ENCODE data around the gene NPEPL1.
A peak's percentile ranks its signal among the peaks of the same experiment; 100 is the strongest.

NPEPL1 gene

DNA sequence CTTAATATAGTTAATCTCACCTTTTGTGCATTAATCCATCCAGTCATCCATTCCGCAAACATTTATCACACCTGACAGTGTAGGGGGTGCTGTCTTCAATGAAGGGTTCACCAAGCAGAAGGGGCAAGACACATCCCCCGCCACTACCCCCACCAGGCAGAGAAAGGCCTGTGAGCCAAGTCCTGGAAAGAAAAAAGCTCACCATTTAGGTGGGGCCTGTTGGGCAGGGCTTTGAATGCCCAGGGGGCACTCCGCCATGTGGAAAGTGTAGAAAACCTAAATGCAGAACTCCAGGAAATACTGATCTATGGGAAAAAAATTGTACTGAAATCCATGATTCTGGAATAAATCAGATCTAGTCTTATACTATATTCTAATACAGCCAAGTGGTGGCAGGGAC lies 46.3 kb upstream of the NPEPL1 start:
- Histone ChIP-seq H3K4me3 (ENCODE audit: low read depth, low read length, poor library complexity, severe bottlenecking) (no peak overlapping the region), H2AFZ (ENCODE audit: low read length) (no peak overlapping the region), H4K20me1 (ENCODE audit: insufficient read depth, low read length) (no peaks in the 10 kb centered on the region), H3K27me3 (ENCODE audit: insufficient read depth, low read length) (no peaks in the 10 kb centered on the region), H3K27ac (ENCODE audit: low read depth, low read length, poor library complexity, severe bottlenecking) (no peak overlapping the region), H3K9me3 (ENCODE audit: low read length) (no peaks in the 10 kb centered on the region), H3K9me2 (ENCODE audit: low read depth, low read length) (no peaks in the 10 kb centered on the region), H3K79me2 (ENCODE audit: insufficient read depth, low read length) (no peaks in the 10 kb centered on the region), H3K4me2 (ENCODE audit: low read length) (no peak overlapping the region), H3K36me3 (ENCODE audit: insufficient read depth, low read length) (no peaks in the 10 kb centered on the region), H3F3A (ENCODE audit: insufficient read depth, low read length) (no peaks in the 10 kb centered on the region), H3K9ac (ENCODE audit: low read length) (no peak overlapping the region), H3K4me1 (ENCODE audit: insufficient read depth, low read length, severe bottlenecking) (peaks cover 6% of the 10 kb centered on the region)
- TF ChIP-seq, protein P1, sequence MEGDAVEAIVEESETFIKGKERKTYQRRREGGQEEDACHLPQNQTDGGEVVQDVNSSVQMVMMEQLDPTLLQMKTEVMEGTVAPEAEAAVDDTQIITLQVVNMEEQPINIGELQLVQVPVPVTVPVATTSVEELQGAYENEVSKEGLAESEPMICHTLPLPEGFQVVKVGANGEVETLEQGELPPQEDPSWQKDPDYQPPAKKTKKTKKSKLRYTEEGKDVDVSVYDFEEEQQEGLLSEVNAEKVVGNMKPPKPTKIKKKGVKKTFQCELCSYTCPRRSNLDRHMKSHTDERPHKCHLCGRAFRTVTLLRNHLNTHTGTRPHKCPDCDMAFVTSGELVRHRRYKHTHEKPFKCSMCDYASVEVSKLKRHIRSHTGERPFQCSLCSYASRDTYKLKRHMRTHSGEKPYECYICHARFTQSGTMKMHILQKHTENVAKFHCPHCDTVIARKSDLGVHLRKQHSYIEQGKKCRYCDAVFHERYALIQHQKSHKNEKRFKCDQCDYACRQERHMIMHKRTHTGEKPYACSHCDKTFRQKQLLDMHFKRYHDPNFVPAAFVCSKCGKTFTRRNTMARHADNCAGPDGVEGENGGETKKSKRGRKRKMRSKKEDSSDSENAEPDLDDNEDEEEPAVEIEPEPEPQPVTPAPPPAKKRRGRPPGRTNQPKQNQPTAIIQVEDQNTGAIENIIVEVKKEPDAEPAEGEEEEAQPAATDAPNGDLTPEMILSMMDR (IDR thresholded peaks at IDR 0.05; ENCODE audit: low read length): no peak
- TF ChIP-seq EZH2 (IDR thresholded peaks at IDR 0.05; ENCODE audit: borderline replicate concordance, low read length): no peak

DNA sequence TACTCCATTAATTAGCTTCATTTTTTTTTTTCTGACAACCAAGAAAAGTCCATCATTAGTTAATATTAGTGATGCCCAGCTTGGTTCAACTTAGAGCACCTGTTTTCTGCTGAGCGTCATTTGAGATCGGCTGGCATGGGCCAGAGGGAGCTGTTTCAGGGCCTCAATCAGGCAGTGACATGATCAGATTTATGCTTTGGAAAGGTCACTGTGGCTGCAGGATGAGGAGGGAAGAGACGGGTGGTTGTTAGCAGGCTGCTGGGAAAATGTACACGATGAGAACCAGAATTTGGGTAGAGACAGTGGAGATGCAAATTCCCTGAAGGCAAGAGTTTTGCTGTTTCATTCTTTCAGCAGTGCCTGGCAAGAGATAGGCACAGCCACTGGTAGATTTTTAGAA lies 45.9 kb upstream of the NPEPL1 start:
- no peak overlapping the region for H3K4me2 ChIP-seq (ENCODE audit: low read length)
- H3K79me2 ChIP-seq (ENCODE audit: insufficient read depth, low read length): peaks cover 4% of the 10 kb centered on the region

DNA sequence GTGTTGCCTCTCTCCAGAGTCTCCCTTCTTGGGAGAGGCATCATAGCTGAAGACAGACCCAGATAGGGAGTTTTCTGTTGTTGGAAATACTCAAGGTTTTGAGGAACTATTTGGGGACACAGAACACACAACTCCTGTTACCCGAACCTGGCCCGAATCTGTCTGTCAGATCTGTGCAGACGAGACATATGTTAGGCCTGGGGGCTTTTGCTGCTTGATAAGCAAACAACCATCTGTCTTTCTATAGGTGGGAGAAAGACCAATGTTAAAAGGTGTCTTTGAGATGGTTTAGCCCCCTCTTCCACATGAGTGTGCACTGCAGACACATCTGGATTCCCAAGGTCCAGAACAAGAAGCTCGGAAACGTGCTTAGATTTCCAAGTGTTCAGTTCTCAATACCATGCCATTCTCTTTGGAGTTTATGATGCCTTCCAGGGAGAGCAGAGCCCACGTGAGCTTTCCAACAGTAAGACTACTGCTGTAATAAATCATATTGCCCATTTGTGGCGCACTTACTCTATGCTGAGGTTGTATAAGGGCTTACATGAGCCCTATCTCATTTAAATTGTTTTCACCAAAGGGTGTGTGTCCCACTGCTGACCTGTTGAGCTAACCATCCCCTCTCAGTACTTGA lies 45.3 kb upstream of the NPEPL1 start:
- no peaks in the 10 kb centered on the region for H4K20me1 ChIP-seq (ENCODE audit: insufficient read depth, low read length)
- peaks cover 9% of the 10 kb centered on the region for H3K79me2 ChIP-seq (ENCODE audit: insufficient read depth, low read length)
- no peaks in the 10 kb centered on the region for H3K27me3 ChIP-seq (ENCODE audit: insufficient read depth, low read length)
- H2AFZ ChIP-seq (ENCODE audit: low read length): no peak overlapping the region
- no peak overlapping the region for H3K4me3 ChIP-seq (ENCODE audit: low read depth, low read length, poor library complexity, severe bottlenecking)
- no peaks in the 10 kb centered on the region for H3K9me3 ChIP-seq (ENCODE audit: low read length)
- no peaks in the 10 kb centered on the region for H3K36me3 ChIP-seq (ENCODE audit: insufficient read depth, low read length)
- no peak overlapping the region for H3K4me2 ChIP-seq (ENCODE audit: low read length)
- H3K9me2 ChIP-seq (ENCODE audit: low read depth, low read length): no peaks in the 10 kb centered on the region
- no peak overlapping the region for H3K9ac ChIP-seq (ENCODE audit: low read length)
- peaks cover 6% of the 10 kb centered on the region for H3K4me1 ChIP-seq (ENCODE audit: insufficient read depth, low read length, severe bottlenecking)
- TF ChIP-seq, protein P1 (IDR thresholded peaks at IDR 0.05; ENCODE audit: low read length): peak; percentile 73
- TF ChIP-seq EZH2 (IDR thresholded peaks at IDR 0.05; ENCODE audit: borderline replicate concordance, low read length): no peak
- H3K27ac ChIP-seq (ENCODE audit: low read depth, low read length, poor library complexity, severe bottlenecking): no peak overlapping the region
- H3F3A ChIP-seq (ENCODE audit: insufficient read depth, low read length): no peaks in the 10 kb centered on the region

More for the DNA sequence above, 45.9 kb upstream of the NPEPL1 start:
- no peaks in the 10 kb centered on the region for H3K27me3 ChIP-seq (ENCODE audit: insufficient read depth, low read length)
- TF ChIP-seq EZH2 (IDR thresholded peaks at IDR 0.05; ENCODE audit: borderline replicate concordance, low read length): no peak
- TF ChIP-seq, protein P1 (IDR thresholded peaks at IDR 0.05; ENCODE audit: low read length): no peak
- no peaks in the 10 kb centered on the region for H3K9me3 ChIP-seq (ENCODE audit: low read length)
- no peaks in the 10 kb centered on the region for H3K36me3 ChIP-seq (ENCODE audit: insufficient read depth, low read length)
- no peaks in the 10 kb centered on the region for H3F3A ChIP-seq (ENCODE audit: insufficient read depth, low read length)
- no peaks in the 10 kb centered on the region for H3K9me2 ChIP-seq (ENCODE audit: low read depth, low read length)
- H4K20me1 ChIP-seq (ENCODE audit: insufficient read depth, low read length): no peaks in the 10 kb centered on the region
- no peak overlapping the region for H3K27ac ChIP-seq (ENCODE audit: low read depth, low read length, poor library complexity, severe bottlenecking)
- H3K4me1 ChIP-seq (ENCODE audit: insufficient read depth, low read length, severe bottlenecking): peaks cover 6% of the 10 kb centered on the region
- no peak overlapping the region for H3K4me3 ChIP-seq (ENCODE audit: low read depth, low read length, poor library complexity, severe bottlenecking)
- no peak overlapping the region for H2AFZ ChIP-seq (ENCODE audit: low read length)
- no peak overlapping the region for H3K9ac ChIP-seq (ENCODE audit: low read length)

Measured in OCI-LY1 (cell line).